SKM-1 (cell line): ENCODE data around the gene SPOCD1.

ENCODE experiments used
- DNase-seq: peaks from one replicate; lab custom pipeline; 2025; ENCODE audit not compliant: unreplicated experiment; lab: John Stamatoyannopoulos, UW

SPOCD1 gene

DNA sequence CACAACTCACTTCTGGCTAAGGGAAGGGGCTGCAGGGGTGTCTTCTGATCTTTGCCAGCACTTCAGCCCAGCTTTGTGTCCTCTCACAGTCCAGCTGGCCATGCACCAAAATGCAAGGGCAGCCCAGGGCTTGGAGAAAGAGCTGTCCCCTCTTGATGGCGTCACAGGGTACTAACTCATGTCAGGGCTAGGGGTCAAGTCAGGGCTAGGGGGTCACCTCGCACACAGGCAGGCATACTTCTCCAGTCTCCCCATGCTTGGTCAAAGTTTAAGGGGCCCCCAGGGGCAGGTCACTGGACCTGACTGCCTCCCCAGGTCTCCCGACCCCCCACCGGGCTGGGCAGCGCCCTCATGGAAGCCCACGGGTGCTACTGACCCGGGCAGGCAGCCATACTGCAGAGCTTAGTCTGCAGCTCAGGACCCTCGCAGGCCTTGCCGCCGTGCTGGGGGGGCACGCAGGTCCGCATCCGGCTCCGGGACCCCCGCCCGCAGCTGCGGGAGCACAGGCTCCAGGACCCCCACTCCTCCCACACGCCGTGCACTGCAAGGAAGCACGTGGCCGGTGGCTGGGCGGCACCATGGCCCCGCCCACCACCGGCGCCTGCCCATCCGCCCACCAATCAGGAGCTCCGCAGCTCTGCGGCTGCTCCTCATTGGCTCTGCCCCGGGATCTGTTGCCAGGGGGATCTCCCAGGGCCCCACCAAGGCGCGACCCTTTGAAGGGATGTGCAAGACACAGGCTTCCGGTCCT, 73.2 kb downstream of the SPOCD1 start:
- no peak for DNase-seq
